ENCODE data around the gene TRIOBP. TPM values are rescaled to one million over a fixed set of nuclear protein-coding genes. Genes with fewer than 3 reads are reported as not detected.

The TRIOBP gene
- total and polyA plus RNA-seq, 2 donors from 2014 or later: 32.1 to 125 TPM

DNA sequence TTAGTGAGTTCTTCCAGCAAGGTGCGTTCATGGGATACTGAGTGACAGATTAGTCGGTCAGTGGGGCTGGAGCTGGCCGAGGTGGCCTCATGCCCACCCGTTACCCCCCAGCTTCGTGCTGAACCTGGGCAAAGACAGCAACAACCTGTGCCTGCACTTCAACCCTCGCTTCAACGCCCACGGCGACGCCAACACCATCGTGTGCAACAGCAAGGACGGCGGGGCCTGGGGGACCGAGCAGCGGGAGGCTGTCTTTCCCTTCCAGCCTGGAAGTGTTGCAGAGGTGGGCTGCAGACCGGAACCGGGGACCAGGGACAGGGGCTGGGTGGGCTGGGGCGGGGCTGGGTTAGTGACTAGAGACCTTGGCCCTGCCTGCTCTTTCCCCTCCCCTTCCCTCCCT lies 18.5 kb upstream of the TRIOBP start:
- intact Hi-C loops (cut with DNase I): no loop called here
- H3K4me3 ChIP-seq (ENCODE audit: low read length in 3 of 3): no peak overlapping the region
- no peak overlapping the region for H3K27ac ChIP-seq (ENCODE audit: low read depth in 2 of 2, low read length in 2 of 2)
- peak in 2 of 5 donors; percentile 38 to 45 for DNase-seq
- H3K4me1 ChIP-seq (ENCODE audit: control insufficient read depth in 2 of 3, insufficient read depth in 2 of 3, low read depth in 1 of 3, low read length in 3 of 3): peaks cover 0 to 13% (median 0%) of the 10 kb centered on the region in 3 donors
- H3K9me3 ChIP-seq (ENCODE audit: control insufficient read depth in 2 of 3, insufficient read depth in 1 of 3, low read length in 3 of 3): no peaks in the 10 kb centered on the region
- TF ChIP-seq, protein P1, sequence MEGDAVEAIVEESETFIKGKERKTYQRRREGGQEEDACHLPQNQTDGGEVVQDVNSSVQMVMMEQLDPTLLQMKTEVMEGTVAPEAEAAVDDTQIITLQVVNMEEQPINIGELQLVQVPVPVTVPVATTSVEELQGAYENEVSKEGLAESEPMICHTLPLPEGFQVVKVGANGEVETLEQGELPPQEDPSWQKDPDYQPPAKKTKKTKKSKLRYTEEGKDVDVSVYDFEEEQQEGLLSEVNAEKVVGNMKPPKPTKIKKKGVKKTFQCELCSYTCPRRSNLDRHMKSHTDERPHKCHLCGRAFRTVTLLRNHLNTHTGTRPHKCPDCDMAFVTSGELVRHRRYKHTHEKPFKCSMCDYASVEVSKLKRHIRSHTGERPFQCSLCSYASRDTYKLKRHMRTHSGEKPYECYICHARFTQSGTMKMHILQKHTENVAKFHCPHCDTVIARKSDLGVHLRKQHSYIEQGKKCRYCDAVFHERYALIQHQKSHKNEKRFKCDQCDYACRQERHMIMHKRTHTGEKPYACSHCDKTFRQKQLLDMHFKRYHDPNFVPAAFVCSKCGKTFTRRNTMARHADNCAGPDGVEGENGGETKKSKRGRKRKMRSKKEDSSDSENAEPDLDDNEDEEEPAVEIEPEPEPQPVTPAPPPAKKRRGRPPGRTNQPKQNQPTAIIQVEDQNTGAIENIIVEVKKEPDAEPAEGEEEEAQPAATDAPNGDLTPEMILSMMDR (IDR thresholded peaks at IDR 0.05; ENCODE audit: borderline replicate concordance, extremely low read depth, insufficient read depth): no peak
- H3K9ac ChIP-seq (ENCODE audit: low read length in 3 of 3): no peak overlapping the region
- H3K36me3 ChIP-seq (ENCODE audit: control insufficient read depth in 2 of 3, insufficient read depth in 3 of 3, low read length in 3 of 3): no peaks in the 10 kb centered on the region
- no peak for FAIRE-seq
- H3K27me3 ChIP-seq (ENCODE audit: control insufficient read depth, insufficient read depth, low read length): no peaks in the 10 kb centered on the region

DNA sequence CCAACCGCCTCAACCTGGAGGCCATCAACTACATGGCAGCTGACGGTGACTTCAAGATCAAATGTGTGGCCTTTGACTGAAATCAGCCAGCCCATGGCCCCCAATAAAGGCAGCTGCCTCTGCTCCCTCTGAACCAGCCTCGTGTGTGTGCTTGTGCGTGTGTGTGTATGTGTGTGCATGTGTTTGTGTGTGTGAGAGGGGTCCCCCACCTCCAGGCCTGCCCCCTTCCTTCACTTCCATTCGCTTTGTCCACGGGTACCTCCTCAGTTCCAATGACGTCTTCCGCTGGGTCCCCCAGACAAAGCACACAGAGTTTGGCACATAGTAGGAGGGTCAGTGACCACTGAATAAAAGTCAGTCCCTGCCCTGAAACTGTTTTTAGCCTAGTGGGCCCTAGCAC lies 17.2 kb upstream of the TRIOBP start:
- intact Hi-C loops (cut with DNase I): loop anchor here (5.0 kb wide), 1 partner anchor 37 kb away; no protein-coding TSS in a partner anchor
- Histone ChIP-seq H3K4me3 (ENCODE audit: low read length in 3 of 3) (no peak overlapping the region), H3K9me3 (ENCODE audit: control insufficient read depth in 2 of 3, insufficient read depth in 1 of 3, low read length in 3 of 3) (no peaks in the 10 kb centered on the region), H3K27ac (ENCODE audit: low read depth in 2 of 2, low read length in 2 of 2) (no peak overlapping the region), H3K4me1 (ENCODE audit: control insufficient read depth in 2 of 3, insufficient read depth in 2 of 3, low read depth in 1 of 3, low read length in 3 of 3) (peaks cover 0 to 9% (median 0%) of the 10 kb centered on the region in 3 donors), H3K27me3 (ENCODE audit: control insufficient read depth, insufficient read depth, low read length) (no peaks in the 10 kb centered on the region), H3K9ac (ENCODE audit: low read length in 3 of 3) (no peak overlapping the region), H3K36me3 (ENCODE audit: control insufficient read depth in 2 of 3, insufficient read depth in 3 of 3, low read length in 3 of 3) (no peaks in the 10 kb centered on the region)
- DNase-seq (no peak), FAIRE-seq (no peak)
- TF ChIP-seq, protein P1 (IDR thresholded peaks at IDR 0.05; ENCODE audit: borderline replicate concordance, extremely low read depth, insufficient read depth): no peak

DNA sequence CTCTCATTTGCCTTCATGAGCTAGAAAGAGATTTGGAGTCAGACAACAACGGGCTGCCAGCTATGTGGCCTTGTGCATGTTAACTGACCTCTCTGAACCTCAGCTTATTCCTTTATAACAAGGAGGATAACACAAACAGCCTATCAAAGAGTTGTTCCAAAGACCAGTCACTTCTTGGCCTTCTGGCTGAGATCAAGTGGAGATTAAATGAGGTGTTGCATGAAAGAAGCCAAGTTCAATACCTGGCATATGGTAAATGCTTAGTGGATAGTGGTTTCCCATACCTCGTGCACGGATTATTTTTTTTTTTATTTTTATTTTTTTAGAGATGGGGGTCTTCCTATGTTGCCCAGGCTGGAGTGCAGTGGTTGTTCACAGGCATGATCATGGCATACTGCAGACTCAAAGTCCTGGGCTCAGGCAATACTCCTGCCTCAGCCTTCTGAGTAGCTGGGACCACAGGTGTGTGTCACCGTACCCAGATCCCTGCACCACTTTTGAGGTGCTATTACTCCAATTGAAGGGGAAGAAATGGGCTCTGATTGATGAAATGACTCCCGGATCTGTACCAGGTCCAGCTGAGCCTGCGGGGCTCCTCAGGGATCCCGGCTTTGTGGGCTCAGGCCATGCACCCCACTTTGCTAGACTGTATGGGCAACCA lies 16.5 kb upstream of the TRIOBP start:
- Histone ChIP-seq H3K27me3 (ENCODE audit: control insufficient read depth, insufficient read depth, low read length) (no peaks in the 10 kb centered on the region), H3K4me3 (ENCODE audit: low read length in 3 of 3) (no peak overlapping the region), H3K9me3 (ENCODE audit: control insufficient read depth in 2 of 3, insufficient read depth in 1 of 3, low read length in 3 of 3) (no peaks in the 10 kb centered on the region), H3K4me1 (ENCODE audit: control insufficient read depth in 2 of 3, insufficient read depth in 2 of 3, low read depth in 1 of 3, low read length in 3 of 3) (peaks cover 0 to 7% (median 0%) of the 10 kb centered on the region in 3 donors), H3K36me3 (ENCODE audit: control insufficient read depth in 2 of 3, insufficient read depth in 3 of 3, low read length in 3 of 3) (no peaks in the 10 kb centered on the region), H3K9ac (ENCODE audit: low read length in 3 of 3) (no peak overlapping the region), H3K27ac (ENCODE audit: low read depth in 2 of 2, low read length in 2 of 2) (no peak overlapping the region)
- DNase-seq: no peak
- FAIRE-seq: no peak
- TF ChIP-seq, protein P1 (IDR thresholded peaks at IDR 0.05; ENCODE audit: borderline replicate concordance, extremely low read depth, insufficient read depth): no peak
- intact Hi-C loops (cut with DNase I): loop anchor here (5.0 kb wide), 1 partner anchor 38 kb away; no protein-coding TSS in a partner anchor

All from kidney (tissue), 14 donors.